Activated CD4-positive, alpha-beta T cell treated with anti-CD3 and anti-CD28 coated beads, Interleukin-2, amount 10 ng/mL, durations not matched to agents 24 days and 14 days (primary cell): Measurements from ENCODE around the gene CCDC88C. TPM values are rescaled to one million over a fixed set of nuclear protein-coding genes. Genes with fewer than 3 reads are reported as not detected.
"Not testable (repeated sequence)": the region's sequence is repeated elsewhere in the genome, so short reads cannot be mapped to it uniquely, and the experiment has no call there.

ENCODE experiments used
- DNase-seq: peaks from one replicate; pipeline ENCODE4 v3.0.0; 2022
- H3K27ac Mint-ChIP-seq: one replicate; pipeline ENCODE4 v1.8.0; 2022; ENCODE audit warnings: mild to moderate bottlenecking, mixed read lengths
- H3K27me3 Mint-ChIP-seq: one replicate; pipeline ENCODE4 v1.8.0; 2022; ENCODE audit warnings: mixed read lengths
- H3K36me3 Mint-ChIP-seq: one replicate; pipeline ENCODE4 v1.8.0; 2022; ENCODE audit warnings: low read depth, mild to moderate bottlenecking, mixed read lengths
- H3K4me1 Mint-ChIP-seq: one replicate; pipeline ENCODE4 v1.8.0; 2021; ENCODE audit warnings: mixed read lengths
- H3K4me3 Mint-ChIP-seq: one replicate; pipeline ENCODE4 v1.8.0; 2022; ENCODE audit warnings: mild to moderate bottlenecking, moderate library complexity, mixed read lengths
- H3K9me3 Mint-ChIP-seq: one replicate; pipeline ENCODE4 v1.8.0; 2021; ENCODE audit warnings: mixed read lengths
- intact Hi-C: fragments of 100-400 bp; cut with micrococcal nuclease; formaldehyde crosslinking; loops from one replicate; pipeline ENCODE4 v1.15.1; 2023
- total RNA-seq: library from RNA; stranded (reverse); gene quantifications from 2 replicates; pipeline ENCODE4 v1.2.3, GENCODE V29; 2022

Gene CCDC88C
- total RNA-seq, 1 donor from 2014 or later, result 89.9 TPM

GRCh38 chr14:91278383-91278715 lies 139.3 kb downstream of the CCDC88C start:
- DNase-seq, result no peak
- H3K36me3 Mint-ChIP-seq, result peaks cover 69% of the 10 kb centered on the region
- H3K27me3 Mint-ChIP-seq, result no peaks in the 10 kb centered on the region
- no peaks in the 10 kb centered on the region for H3K9me3 Mint-ChIP-seq
- H3K27ac Mint-ChIP-seq, result no peak overlapping the region
- peaks cover 5% of the 10 kb centered on the region for H3K4me1 Mint-ChIP-seq
- H3K4me3 Mint-ChIP-seq, result no peak overlapping the region
- intact Hi-C loops, result no loop called here

- Mint-ChIP-seq H3K27me3 (no peaks in the 10 kb centered on the region), H3K9me3 (no peaks in the 10 kb centered on the region), H3K4me3 (no peak overlapping the region), H3K36me3 (peaks cover 63% of the 10 kb centered on the region), H3K4me1 (peaks cover 5% of the 10 kb centered on the region), H3K27ac (no peak overlapping the region)
- no peak for DNase-seq
- intact Hi-C loops, result no loop called here
These were observed 139.9 kb downstream of the CCDC88C start for GRCh38 chr14:91277546-91278382.

- H3K36me3 Mint-ChIP-seq, result peaks cover 53% of the 10 kb centered on the region
- peaks cover 5% of the 10 kb centered on the region for H3K4me1 Mint-ChIP-seq
- H3K27ac Mint-ChIP-seq, result peak overlapping the region; percentile 43
- no peaks in the 10 kb centered on the region for H3K27me3 Mint-ChIP-seq
- H3K9me3 Mint-ChIP-seq, result no peaks in the 10 kb centered on the region
- no peak overlapping the region for H3K4me3 Mint-ChIP-seq
- intact Hi-C loops, result no loop called here
- DNase-seq, result no peak
These were observed 142.8 kb downstream of the CCDC88C start for GRCh38 chr14:91274796-91275195.

GRCh38 chr14:91273885-91274273 lies 143.7 kb downstream of the CCDC88C start:
- Mint-ChIP-seq H3K27ac (no peak overlapping the region), H3K36me3 (peaks cover 53% of the 10 kb centered on the region), H3K9me3 (no peaks in the 10 kb centered on the region), H3K4me1 (peaks cover 9% of the 10 kb centered on the region), H3K4me3 (no peak overlapping the region), H3K27me3 (no peaks in the 10 kb centered on the region)
- intact Hi-C loops, result no loop called here
- no peak for DNase-seq

GRCh38 chr14:91273273-91273884 lies 144.2 kb downstream of the CCDC88C start:
- Mint-ChIP-seq H3K4me1 (peaks cover 9% of the 10 kb centered on the region), H3K27me3 (no peaks in the 10 kb centered on the region), H3K9me3 (no peaks in the 10 kb centered on the region), H3K27ac (no peak overlapping the region), H3K36me3 (peaks cover 53% of the 10 kb centered on the region), H3K4me3 (no peak overlapping the region)
- intact Hi-C loops, result no loop called here
- DNase-seq, result no peak

- no peak for DNase-seq
- no peak overlapping the region for H3K27ac Mint-ChIP-seq
- intact Hi-C loops, result no loop called here
- H3K4me3 Mint-ChIP-seq, result no peak overlapping the region
- H3K36me3 Mint-ChIP-seq, result peaks cover 55% of the 10 kb centered on the region
- H3K9me3 Mint-ChIP-seq, result no peaks in the 10 kb centered on the region
- peaks cover 11% of the 10 kb centered on the region for H3K4me1 Mint-ChIP-seq
- H3K27me3 Mint-ChIP-seq, result no peaks in the 10 kb centered on the region
These were observed 145.0 kb downstream of the CCDC88C start for GRCh38 chr14:91272341-91273272.

GRCh38 chr14:91271639-91272038 lies 146.0 kb downstream of the CCDC88C start:
- peaks cover 50% of the 10 kb centered on the region for H3K36me3 Mint-ChIP-seq
- no peak for DNase-seq
- intact Hi-C loops, result no loop called here
- H3K4me3 Mint-ChIP-seq, result no peak overlapping the region
- no peaks in the 10 kb centered on the region for H3K9me3 Mint-ChIP-seq
- H3K27me3 Mint-ChIP-seq, result no peaks in the 10 kb centered on the region
- H3K4me1 Mint-ChIP-seq, result peaks cover 13% of the 10 kb centered on the region
- no peak overlapping the region for H3K27ac Mint-ChIP-seq

GRCh38 chr14:91270619-91271018 lies 147.0 kb downstream of the CCDC88C start:
- Mint-ChIP-seq H3K27me3 (no peaks in the 10 kb centered on the region), H3K27ac (peak overlapping the region; percentile 17), H3K9me3 (no peaks in the 10 kb centered on the region), H3K4me1 (peaks cover 14% of the 10 kb centered on the region), H3K36me3 (peaks cover 43% of the 10 kb centered on the region), H3K4me3 (no peak overlapping the region)
- DNase-seq, result no peak
- intact Hi-C loops, result no loop called here

GRCh38 chr14:91270188-91270587 lies 147.4 kb downstream of the CCDC88C start:
- H3K27me3 Mint-ChIP-seq, result no peaks in the 10 kb centered on the region
- no peak overlapping the region for H3K4me3 Mint-ChIP-seq
- peaks cover 17% of the 10 kb centered on the region for H3K4me1 Mint-ChIP-seq
- peaks cover 39% of the 10 kb centered on the region for H3K36me3 Mint-ChIP-seq
- H3K9me3 Mint-ChIP-seq, result no peaks in the 10 kb centered on the region
- H3K27ac Mint-ChIP-seq, result no peak overlapping the region
- DNase-seq, result no peak
- intact Hi-C loops, result no loop called here

- peaks cover 32% of the 10 kb centered on the region for H3K36me3 Mint-ChIP-seq
- intact Hi-C loops, result no loop called here
- H3K9me3 Mint-ChIP-seq, result no peaks in the 10 kb centered on the region
- no peak overlapping the region for H3K4me3 Mint-ChIP-seq
- peaks cover 21% of the 10 kb centered on the region for H3K4me1 Mint-ChIP-seq
- no peak for DNase-seq
- H3K27ac Mint-ChIP-seq, result peak overlapping the region; percentile 17
- H3K27me3 Mint-ChIP-seq, result no peaks in the 10 kb centered on the region
These were observed 148.3 kb downstream of the CCDC88C start for GRCh38 chr14:91269076-91269991.

GRCh38 chr14:91267965-91268437 lies 149.6 kb downstream of the CCDC88C start:
- Mint-ChIP-seq H3K27me3 (no peaks in the 10 kb centered on the region), H3K27ac (peak overlapping the region; percentile 13), H3K4me1 (peaks cover 32% of the 10 kb centered on the region), H3K36me3 (peaks cover 30% of the 10 kb centered on the region), H3K9me3 (no peaks in the 10 kb centered on the region), H3K4me3 (no peak overlapping the region)
- intact Hi-C loops, result no loop called here
- DNase-seq, result no peak

GRCh38 chr14:91266276-91266675 lies 151.3 kb downstream of the CCDC88C start:
- H3K27ac Mint-ChIP-seq, result peak overlapping the region; percentile 32
- DNase-seq, H3K27me3 Mint-ChIP-seq, H3K9me3 Mint-ChIP-seq, intact Hi-C loops, H3K4me3 Mint-ChIP-seq: not testable (repeated sequence)
- H3K36me3 Mint-ChIP-seq, result peaks cover 25% of the 10 kb centered on the region
- H3K4me1 Mint-ChIP-seq, result peaks cover 37% of the 10 kb centered on the region

GRCh38 chr14:91265404-91265803 lies 152.2 kb downstream of the CCDC88C start:
- peaks cover 42% of the 10 kb centered on the region for H3K4me1 Mint-ChIP-seq
- H3K27ac Mint-ChIP-seq, result no peak overlapping the region

More at GRCh38 chr14:91265404-91265803, 152.2 kb downstream of the CCDC88C start:
- intact Hi-C loops, result no loop called here
- Mint-ChIP-seq H3K9me3 (no peaks in the 10 kb centered on the region), H3K27me3 (no peaks in the 10 kb centered on the region), H3K4me3 (peak overlapping the region; percentile 39), H3K36me3 (peaks cover 23% of the 10 kb centered on the region)
- no peak for DNase-seq
